HG02642 (cell line): ENCODE results near the gene PKHD1.
"Not testable (repeated sequence)": the region's sequence is repeated elsewhere in the genome, so short reads cannot be mapped to it uniquely, and the experiment has no call there.

Experiments used
- ATAC-seq: cut with Tn5 transposase; IDR thresholded peaks from one replicate; pipeline ENCODE4 v1.9.1; 2021; ENCODE audit warnings: mild to moderate bottlenecking; ENCODE audit not compliant: unreplicated experiment, poor library complexity

PKHD1 gene

DNA sequence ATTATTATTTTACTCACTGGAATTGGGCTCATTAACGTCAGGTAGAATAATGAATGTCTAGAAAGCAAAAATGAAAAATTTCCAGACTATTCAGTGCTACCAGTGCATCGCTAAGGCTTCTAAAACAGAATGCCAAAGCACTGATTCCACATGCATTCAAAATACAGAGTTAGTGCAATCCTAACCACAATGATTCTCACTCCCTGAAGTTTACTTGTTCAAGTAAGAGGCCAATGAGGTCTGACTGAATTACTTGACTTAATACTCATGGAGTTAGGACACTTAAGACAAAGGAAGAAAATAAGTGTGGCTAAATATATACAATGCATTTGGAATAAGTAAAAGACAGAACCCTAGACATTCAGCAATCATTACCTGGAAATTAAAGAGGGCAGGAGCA lies 220.5 kb downstream of the PKHD1 start:
- ATAC-seq = no peak

GRCh38 chr6:51865996-51866395 lies 221.4 kb downstream of the PKHD1 start:
- no peak for ATAC-seq

DNA sequence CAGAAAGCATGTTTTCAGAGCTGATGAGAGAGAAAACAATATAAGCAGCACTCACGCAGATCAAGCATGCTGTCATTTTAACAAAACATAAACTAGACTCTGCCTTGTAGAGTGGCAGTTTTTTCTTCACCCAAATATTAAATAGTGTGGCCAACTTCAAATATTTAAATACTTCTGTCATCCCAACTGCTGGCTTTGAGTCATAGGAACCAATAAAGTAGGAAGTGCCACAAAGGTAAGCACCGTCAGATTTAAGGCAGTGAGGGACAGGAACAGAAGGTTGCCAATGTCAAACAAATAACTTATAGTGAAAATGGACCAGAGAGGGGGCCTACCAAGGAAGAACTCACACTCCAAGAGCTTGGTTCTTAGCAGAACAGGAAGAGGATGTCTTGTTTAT lies 222.2 kb downstream of the PKHD1 start:
- ATAC-seq = no peak

DNA sequence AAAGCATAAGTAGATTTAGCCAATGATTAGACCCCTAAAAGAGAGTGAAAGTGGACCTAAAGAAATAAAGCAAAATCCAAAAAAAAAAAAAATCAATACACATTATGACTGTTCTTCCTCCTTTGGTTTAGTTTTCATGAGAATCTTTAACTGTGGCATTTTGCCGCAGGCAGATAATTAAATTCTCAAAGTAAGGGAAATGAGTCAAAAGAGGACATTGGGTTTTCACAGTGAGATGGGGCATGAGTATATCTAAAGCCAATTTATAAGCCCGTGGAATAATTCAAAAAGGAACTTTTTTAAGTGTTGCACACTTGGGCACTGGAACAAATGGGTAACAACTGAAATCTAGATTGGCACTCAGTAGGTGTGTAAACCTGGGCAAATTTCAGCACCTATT lies 230.3 kb downstream of the PKHD1 start:
- ATAC-seq = no peak

DNA sequence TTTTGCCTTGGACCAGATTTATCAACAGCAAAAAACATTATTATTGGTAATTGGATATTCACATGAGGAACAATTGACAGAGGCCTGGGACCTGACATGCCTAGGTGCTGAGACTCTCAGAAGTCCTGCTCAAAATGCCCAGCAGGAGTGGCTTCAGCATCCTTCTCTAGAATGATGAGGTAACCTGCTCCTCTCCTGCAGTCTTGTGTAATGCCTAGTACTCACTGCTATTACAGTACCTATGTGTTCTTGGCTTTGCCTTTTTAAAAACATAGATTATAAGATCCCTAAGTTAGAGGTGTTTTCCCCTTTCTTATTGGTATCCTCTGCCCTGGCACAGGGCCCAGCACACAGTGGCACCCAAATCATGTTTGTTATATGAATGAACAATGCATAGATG lies 230.9 kb downstream of the PKHD1 start:
- no peak for ATAC-seq

DNA sequence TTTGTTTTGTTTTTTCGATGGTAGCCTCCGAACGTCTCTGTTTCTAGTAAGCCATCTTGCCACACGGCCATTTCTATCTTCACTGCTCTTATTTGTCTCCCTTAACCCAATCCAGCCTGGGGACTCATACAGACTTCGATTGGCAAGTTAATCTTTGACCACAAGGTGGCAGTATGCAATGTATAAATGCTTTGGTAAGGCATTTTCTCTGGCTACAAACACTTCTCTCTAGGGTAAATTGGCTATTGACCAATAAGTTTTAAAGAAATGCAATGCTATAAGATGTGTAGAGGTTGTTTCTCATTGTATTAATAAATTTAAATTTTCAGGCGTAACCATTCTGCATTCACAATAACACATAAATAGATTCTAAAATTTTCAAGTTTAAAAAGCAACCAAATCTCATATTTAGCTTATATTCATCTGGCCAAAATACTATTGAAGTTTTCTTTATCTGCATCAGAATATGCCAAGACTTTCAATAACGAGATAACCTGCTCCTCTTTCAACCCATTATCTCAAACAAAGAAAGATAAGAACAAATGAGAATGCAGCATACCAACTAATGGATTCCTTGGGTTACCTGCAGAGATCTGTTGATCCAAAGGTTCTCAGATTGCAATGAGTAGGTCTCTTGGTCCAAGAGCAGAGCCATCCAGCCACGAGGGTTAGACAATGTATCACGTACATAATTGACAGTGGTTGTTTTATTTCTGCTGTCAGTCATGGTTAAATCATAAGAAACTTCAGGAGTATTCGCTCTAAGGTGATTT lies 231.9 kb downstream of the PKHD1 start:
- ATAC-seq = no peak

- ATAC-seq = no peak
These were observed 232.5 kb downstream of the PKHD1 start for GRCh38 chr6:51854876-51855275.

- no peak for ATAC-seq
These were observed 233.1 kb downstream of the PKHD1 start for GRCh38 chr6:51854347-51854746.

DNA sequence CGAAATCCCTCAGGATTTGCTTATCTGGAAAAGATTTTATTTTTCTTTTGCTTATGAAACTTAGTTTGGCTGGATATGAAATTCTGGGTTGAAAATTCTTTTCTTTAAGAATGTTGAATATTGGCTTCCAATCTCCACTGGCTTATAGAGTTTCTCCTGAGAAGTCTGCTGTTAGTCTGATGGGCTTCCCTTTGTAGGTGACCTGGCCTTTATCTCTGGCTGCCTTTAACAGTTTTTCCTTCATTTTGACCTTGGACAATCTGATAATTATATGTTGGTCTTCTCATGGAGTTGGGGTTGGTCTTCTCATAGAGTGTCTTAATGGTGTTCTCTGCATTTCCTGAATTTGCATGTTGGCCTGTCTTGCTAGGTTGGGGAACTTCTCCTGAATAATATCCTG lies 234.3 kb downstream of the PKHD1 start:
- not testable (repeated sequence) for ATAC-seq

- no peak for ATAC-seq
These were observed 240.9 kb downstream of the PKHD1 start for GRCh38 chr6:51846531-51846930.

DNA sequence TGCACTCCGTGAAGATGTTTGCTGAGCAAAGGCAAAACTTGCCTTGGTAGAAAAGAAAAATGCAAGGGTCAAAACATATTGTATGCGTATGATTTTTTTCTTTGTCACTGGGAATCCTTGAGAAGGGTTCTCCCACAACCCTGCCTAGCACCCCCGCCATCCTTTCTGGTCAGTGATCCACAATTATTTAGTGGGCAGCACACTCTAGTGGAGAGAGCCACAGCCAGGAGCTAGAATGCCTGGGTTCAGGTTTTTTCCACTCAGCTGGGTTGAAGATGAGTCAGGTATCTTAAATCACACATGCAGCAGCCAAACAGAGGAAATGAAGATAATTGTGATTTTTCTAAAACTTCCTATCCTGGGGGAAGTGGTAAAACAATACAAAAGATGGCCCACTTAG lies 243.1 kb downstream of the PKHD1 start:
- ATAC-seq = no peak

DNA sequence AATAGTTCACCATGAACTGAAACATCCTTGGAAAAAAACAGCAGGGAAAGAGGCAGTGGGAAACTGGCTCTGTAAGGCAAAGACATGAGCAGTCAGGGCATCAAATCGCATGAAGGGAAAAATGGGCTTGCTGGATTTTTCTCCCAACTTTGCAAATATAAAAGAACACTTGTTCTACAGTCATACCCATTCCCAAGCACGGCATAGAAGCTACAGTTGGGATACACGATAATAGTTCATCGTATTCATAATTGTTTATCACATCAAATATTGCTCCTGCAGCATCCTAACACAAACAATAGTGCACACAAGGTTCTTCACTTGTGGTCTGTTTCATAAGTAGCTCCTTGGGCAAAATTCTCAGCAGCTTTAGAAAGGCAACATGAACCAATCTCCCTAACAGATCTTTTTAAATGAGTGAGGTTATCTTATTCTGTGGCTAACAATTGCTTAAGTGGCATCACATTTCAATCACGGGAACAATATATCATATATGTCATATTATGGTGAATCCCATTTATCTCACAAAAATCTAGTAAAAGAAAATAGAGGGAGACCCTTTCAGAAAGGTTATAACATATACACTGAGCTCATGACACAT lies 243.9 kb downstream of the PKHD1 start:
- ATAC-seq = no peak

- ATAC-seq = no peak
These were observed 244.5 kb downstream of the PKHD1 start for GRCh38 chr6:51842804-51843378.

DNA sequence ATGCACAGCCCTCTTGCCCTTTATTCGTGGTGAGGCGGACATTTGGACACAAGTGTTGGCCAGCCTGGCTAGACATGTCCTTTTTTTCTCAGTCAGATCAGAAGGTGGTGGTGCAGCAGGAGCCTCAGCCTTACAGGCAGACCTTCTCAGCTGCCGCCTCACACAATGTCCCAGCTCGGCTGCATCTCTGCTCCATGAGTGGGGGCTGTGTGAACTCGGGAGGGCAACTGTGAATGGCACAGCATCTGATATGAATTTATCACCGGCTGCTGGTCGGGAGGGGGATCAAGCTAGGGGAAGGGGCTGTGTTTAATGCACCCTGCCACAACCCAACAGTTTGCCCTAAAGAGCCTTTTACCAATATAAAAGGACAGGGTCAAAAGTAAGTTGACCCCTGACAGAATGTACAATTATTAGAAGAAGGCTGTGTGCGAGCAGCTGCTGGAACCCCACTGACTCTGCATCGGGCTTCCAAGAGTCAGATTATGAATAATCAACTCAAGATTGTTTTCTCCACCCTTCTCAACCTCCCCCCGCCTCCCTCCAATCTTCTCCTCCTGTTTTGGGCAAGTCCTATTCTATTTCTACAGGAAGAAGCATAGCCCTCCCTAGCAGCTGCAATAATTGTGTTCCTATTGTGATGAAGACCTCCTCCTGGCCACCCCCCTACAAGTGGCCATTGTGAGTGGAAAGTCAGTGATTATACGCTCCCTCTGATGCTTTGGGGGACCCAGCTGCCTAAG lies 245.2 kb downstream of the PKHD1 start:
- ATAC-seq = no peak

DNA sequence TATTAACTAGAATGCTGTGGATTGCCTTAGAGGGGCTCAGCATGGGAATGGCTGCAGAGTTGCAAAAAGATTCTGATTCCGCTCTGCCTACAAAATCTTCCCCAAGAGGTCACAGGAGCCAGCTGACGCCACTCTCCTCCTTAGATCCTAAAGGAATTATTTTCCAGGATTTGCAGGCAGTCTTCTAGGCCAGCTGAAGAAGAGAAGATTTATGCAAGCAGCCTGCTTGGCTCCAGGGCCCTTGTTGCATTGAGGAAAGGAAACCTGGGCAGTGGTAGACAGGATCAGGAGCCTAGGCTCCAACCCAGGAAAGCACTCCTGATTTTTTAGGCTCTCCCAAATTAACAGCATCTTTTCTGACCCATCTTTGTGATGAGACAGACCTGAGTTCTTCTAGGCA lies 245.8 kb downstream of the PKHD1 start:
- no peak for ATAC-seq

DNA sequence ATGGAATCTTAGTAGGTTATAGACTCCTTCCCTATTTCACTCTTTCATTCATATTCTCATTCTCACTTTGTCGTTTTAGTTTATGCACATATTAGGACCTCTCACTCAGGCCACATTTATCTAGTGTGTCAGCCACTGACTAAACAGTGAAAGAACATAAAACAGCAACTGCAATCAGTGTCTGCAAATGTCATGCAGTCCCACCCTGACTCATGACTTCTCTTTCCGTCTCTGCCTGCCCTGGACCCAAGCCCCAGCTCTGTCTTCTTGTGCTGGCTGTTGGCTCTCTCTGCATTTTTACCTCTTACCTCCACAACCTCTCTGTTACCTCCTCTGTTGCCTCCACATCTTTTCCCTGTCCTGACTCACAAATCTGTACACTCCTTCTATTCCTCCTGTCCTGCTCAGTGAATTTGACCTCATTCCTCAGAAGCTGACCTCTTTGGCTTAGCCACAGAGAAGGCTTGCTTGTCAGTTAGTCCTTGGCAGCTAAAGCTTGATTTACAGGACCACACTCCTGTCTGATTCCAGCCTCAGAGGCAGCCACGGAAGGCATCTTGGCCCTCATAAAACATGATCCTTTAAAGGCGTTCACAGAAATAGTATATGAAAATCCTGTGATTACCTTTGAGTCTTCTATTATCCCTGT lies 247.6 kb downstream of the PKHD1 start:
- ATAC-seq = no peak

DNA sequence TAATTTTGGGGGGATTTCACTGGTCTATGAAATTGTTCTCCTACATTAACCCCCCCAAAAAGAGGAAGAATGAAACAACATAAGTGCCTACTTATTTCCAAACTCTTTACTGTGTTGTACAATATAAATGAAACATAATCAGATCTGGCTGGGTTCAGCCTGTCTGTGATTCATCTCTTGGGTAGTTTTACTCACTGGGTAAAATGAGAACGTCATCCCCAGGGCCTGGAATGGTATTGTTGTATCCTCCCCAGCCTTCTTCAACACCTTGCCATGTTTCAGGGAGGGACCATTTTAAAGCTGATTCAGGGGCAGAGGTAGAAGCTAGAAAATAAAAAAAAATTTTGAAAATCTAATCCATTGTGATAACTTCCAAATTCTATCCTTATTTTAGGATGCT lies 256.7 kb downstream of the PKHD1 start:
- no peak for ATAC-seq

GRCh38 chr6:51827580-51827979 lies 259.8 kb downstream of the PKHD1 start:
- no peak for ATAC-seq

GRCh38 chr6:51824940-51825339 lies 262.5 kb downstream of the PKHD1 start:
- no peak for ATAC-seq

DNA sequence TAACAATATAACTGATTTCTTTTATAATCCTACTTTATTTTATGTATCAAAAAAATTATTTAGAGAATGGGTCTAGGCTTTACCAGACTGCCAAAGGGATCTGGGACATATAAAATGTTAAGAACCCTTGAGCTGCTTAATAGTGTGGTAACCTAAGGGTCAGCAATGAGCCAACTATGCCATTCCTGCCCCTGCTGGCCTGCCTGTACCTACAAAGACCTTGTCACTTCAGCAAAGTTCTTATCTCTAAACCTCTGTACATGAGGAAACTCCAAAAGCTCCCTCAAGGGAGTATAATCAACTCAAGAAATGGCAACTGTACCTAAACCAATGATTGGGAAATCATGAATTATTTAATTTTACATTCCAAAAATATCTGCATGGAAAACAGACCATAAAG lies 266.9 kb downstream of the PKHD1 start:
- ATAC-seq = no peak
